RWPE2 (cell line): Measurements from ENCODE around the gene HLCS.

Experiments used
- ATAC-seq: fragments of 200-7000 bp; cut with Tn5 transposase; 3 replicates; pipeline ENCODE4 v1.9.1; 2021; ENCODE audit warnings: low read depth
- DNase-seq: peaks from one replicate; pipeline ENCODE4 v3.0.0-alpha.2; 2020; ENCODE audit warnings: low spot score
- H3K27ac ChIP-seq: fragments of 450-650 bp; 2 replicates; pipeline ENCODE4 v1.5.1; 2017; ENCODE audit warnings: mild to moderate bottlenecking; ENCODE audit not compliant: poor library complexity, severe bottlenecking
- H3K27me3 ChIP-seq: fragments of 250-450 bp; sonication (Bioruptor Pico); 2 replicates; pipeline ENCODE4 v1.5.1; 2021; ENCODE audit warnings: mild to moderate bottlenecking, moderate library complexity; ENCODE audit not compliant: insufficient read depth, poor library complexity, severe bottlenecking
- H3K36me3 ChIP-seq: fragments of 250-450 bp; sonication (Bioruptor Pico); 2 replicates; pipeline ENCODE4 v1.5.1; 2020; ENCODE audit warnings: low read depth, mild to moderate bottlenecking, moderate library complexity
- H3K4me1 ChIP-seq: fragments of 250-450 bp; sonication (Bioruptor Pico); 2 replicates; pipeline ENCODE4 v1.5.1; 2021; ENCODE audit warnings: mild to moderate bottlenecking, moderate library complexity; ENCODE audit not compliant: insufficient read depth, poor library complexity, severe bottlenecking
- H3K4me3 ChIP-seq: fragments of 250-450 bp; sonication (Bioruptor Pico); 2 replicates; pipeline ENCODE4 v1.5.1; 2021; ENCODE audit warnings: mild to moderate bottlenecking, moderate library complexity; ENCODE audit not compliant: severe bottlenecking
- H3K9me3 ChIP-seq: fragments of 250-450 bp; sonication (Bioruptor Pico); 2 replicates; pipeline ENCODE4 v1.5.1; 2021; ENCODE audit warnings: mild to moderate bottlenecking, moderate library complexity; ENCODE audit not compliant: severe bottlenecking
- CTCF ChIP-seq: fragments of 450-650 bp; IDR thresholded peaks from one replicate; pipeline ENCODE4 v1.5.1; 2017; ENCODE audit warnings: mild to moderate bottlenecking, moderate library complexity; ENCODE audit not compliant: poor library complexity, severe bottlenecking

The HLCS gene

GRCh38 chr21:36891121-36891520, 75.3 kb downstream of the HLCS start:
- no peak overlapping the region for H3K4me3 ChIP-seq
- no peak overlapping the region for H3K27ac ChIP-seq
- no peak for DNase-seq
- H3K4me1 ChIP-seq = no peaks in the 10 kb centered on the region
- no peak for TF ChIP-seq CTCF
- no peaks in the 10 kb centered on the region for H3K9me3 ChIP-seq
- no peak for ATAC-seq
- H3K27me3 ChIP-seq = no peaks in the 10 kb centered on the region
- peaks cover 6% of the 10 kb centered on the region; the same call in 1 of the 2 replicates for H3K36me3 ChIP-seq

GRCh38 chr21:36890086-36890485, 76.4 kb downstream of the HLCS start:
- no peak for TF ChIP-seq CTCF
- ATAC-seq (no peak), DNase-seq (no peak)
- Histone ChIP-seq H3K9me3 (no peaks in the 10 kb centered on the region), H3K4me3 (no peak overlapping the region), H3K27me3 (no peaks in the 10 kb centered on the region), H3K36me3 (no peaks in the 10 kb centered on the region; the same call in 1 of the 2 replicates), H3K4me1 (no peaks in the 10 kb centered on the region), H3K27ac (no peak overlapping the region)

GRCh38 chr21:36889401-36889800, 77.1 kb downstream of the HLCS start:
- no peaks in the 10 kb centered on the region for H3K27me3 ChIP-seq
- DNase-seq (no peak), ATAC-seq (no peak)
- no peak overlapping the region for H3K27ac ChIP-seq
- H3K36me3 ChIP-seq = no peaks in the 10 kb centered on the region; the same call in 1 of the 2 replicates
- no peaks in the 10 kb centered on the region for H3K9me3 ChIP-seq
- TF ChIP-seq CTCF = no peak
- H3K4me3 ChIP-seq = no peak overlapping the region
- no peaks in the 10 kb centered on the region for H3K4me1 ChIP-seq

GRCh38 chr21:36888466-36888865, 78.0 kb downstream of the HLCS start:
- ATAC-seq = no peak

More at GRCh38 chr21:36888466-36888865, 78.0 kb downstream of the HLCS start:
- no peak for DNase-seq
- Histone ChIP-seq H3K27ac (no peak overlapping the region), H3K9me3 (no peaks in the 10 kb centered on the region), H3K27me3 (no peaks in the 10 kb centered on the region), H3K36me3 (no peaks in the 10 kb centered on the region; the same call in 1 of the 2 replicates), H3K4me3 (no peak overlapping the region), H3K4me1 (no peaks in the 10 kb centered on the region)
- TF ChIP-seq CTCF = no peak
